ENCODE results near the gene ZSWIM3. TPM values are rescaled to one million over a fixed set of nuclear protein-coding genes. Genes with fewer than 3 reads are reported as not detected.
"Not testable (repeated sequence)": the region's sequence is repeated elsewhere in the genome, so short reads cannot be mapped to it uniquely, and the experiment has no call there.

Gene ZSWIM3
- total RNA-seq, 6 experiments from 2014 or later: 1.7 to 2.7 (median 1.9) TPM

GRCh38 chr20:45828589-45828988, 28.8 kb upstream of the ZSWIM3 start:
- no peak overlapping the region for H3K27ac ChIP-seq
- WGBS (ENCODE audit: insufficient coverage, low coverage, low lambda C conversion rate, missing lambda C conversion rate): 75% methylated on average over 2 of the region's 2 CpGs
- no peaks in the 10 kb centered on the region for H3K9me3 ChIP-seq
- H3K27me3 ChIP-seq: peaks cover 0 to under 1% of the 10 kb centered on the region in 2 donors
- TF ChIP-seq POLR2A (IDR thresholded peaks at IDR 0.05): no peak
- no peak for TF ChIP-seq CTCF (IDR thresholded peaks at IDR 0.05)
- no peaks in the 10 kb centered on the region for H3K36me3 ChIP-seq
- DNase-seq (no peak), ATAC-seq (no peak)
- no peak overlapping the region for H3K4me3 ChIP-seq
- H3K4me1 ChIP-seq: peaks cover 0 to 7% (median 0%) of the 10 kb centered on the region in 4 donors
- intact Hi-C loops (cut with DNase I): loop anchor here in 1 of 2 donors (10.0 kb wide), 1 partner anchor 136 kb away; no protein-coding TSS in a partner anchor

DNA sequence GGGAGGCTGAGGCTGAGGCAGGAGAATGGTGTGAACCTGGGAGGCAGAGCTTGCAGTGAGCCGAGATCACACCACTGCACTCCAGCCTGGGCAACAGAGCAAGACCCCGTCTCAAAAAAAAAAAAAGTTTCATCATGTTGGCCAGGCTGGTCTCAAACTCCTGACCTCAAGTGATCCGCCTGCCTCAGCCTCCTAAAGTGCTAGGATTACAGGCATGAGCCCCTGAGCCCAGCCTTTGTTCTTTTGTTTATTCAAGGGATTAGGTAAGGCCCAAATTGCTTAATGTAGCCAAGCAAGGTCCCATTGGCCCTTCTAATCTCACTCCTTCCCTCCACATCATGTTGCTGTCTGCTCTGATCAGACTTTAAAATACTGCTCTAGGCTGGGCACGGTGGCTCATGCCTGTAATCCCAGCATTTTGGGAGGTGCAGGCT, 27.7 kb upstream of the ZSWIM3 start:
- intact Hi-C loops (cut with DNase I): loop anchor here in 1 of 2 donors (10.0 kb wide), 1 partner anchor 135 kb away; no protein-coding TSS in a partner anchor
- H3K4me1 ChIP-seq, H3K36me3 ChIP-seq, DNase-seq, H3K27me3 ChIP-seq, H3K4me3 ChIP-seq, H3K9me3 ChIP-seq, H3K27ac ChIP-seq: not testable (repeated sequence)
- peak in 2 of 4 donors; percentile 23 to 36 for ATAC-seq
- WGBS (ENCODE audit: insufficient coverage, low coverage, low lambda C conversion rate, missing lambda C conversion rate): 83% methylated on average over 1 of the region's 4 CpGs

DNA sequence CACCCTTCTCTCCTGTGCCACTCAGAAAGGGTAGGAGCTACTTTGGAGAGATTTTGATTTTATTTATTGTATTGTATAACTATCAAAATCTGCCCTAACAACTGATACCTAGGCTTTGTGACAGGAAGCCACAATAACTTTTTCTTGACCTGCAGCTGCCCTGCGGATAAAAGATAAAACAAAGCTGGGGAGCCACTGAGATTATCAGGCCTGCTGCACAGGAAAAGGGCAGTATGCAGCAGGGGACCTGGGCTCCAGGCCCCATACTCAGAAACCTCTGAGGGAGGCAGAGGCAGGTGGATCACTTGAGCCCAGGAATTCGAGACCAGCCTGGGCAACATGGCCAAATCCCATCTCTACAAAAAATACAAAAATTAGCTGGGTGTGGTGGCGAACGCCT, 24.8 kb upstream of the ZSWIM3 start:
- DNase-seq: no peak
- H3K36me3 ChIP-seq: no peaks in the 10 kb centered on the region

GRCh38 chr20:45833030-45833882, 24.2 kb upstream of the ZSWIM3 start, which contains the start of gene SNX21:
TSS of gene SNX21 (plus strand) at chr20:45833799. CDS start at chr20:45833920, 121 bp downstream.
- intact Hi-C loops (cut with DNase I): no loop called here
- Histone ChIP-seq H3K27me3 (no peaks in the 10 kb centered on the region), H3K36me3 (no peaks in the 10 kb centered on the region), H3K4me3 (peak within 1 kb of the TSS; percentile 48 to 80 (median 63)), H3K9me3 (no peaks in the 10 kb centered on the region), H3K27ac (peak within 1 kb of the TSS; percentile 58 to 83 (median 69)), H3K4me1 (peaks cover 0 to 7% (median 0%) of the 10 kb centered on the region in 4 donors)
- WGBS (ENCODE audit: insufficient coverage, low coverage, low lambda C conversion rate, missing lambda C conversion rate): 8% methylated on average over 17 of the region's 35 CpGs
- TF ChIP-seq CTCF (IDR thresholded peaks at IDR 0.05) (no peak), POLR2A (IDR thresholded peaks at IDR 0.05) (peak; percentile 66)
- DNase-seq (peak; percentile 79 to 86 (median 83)), ATAC-seq (peak; percentile 85 to 92 (median 90))

More for the DNA sequence above, 24.8 kb upstream of the ZSWIM3 start:
- Histone ChIP-seq H3K4me3 (no peak overlapping the region), H3K9me3 (no peaks in the 10 kb centered on the region), H3K4me1 (peaks cover 0 to 7% (median 0%) of the 10 kb centered on the region in 4 donors), H3K27ac (peak overlapping the region; percentile 58 to 83 (median 69)), H3K27me3 (no peaks in the 10 kb centered on the region)
- 77% methylated on average over 3 of the region's 4 CpGs for WGBS (ENCODE audit: insufficient coverage, low coverage, low lambda C conversion rate, missing lambda C conversion rate)
- TF ChIP-seq POLR2A (IDR thresholded peaks at IDR 0.05): no peak
- intact Hi-C loops (cut with DNase I): no loop called here
- ATAC-seq: no peak

DNA sequence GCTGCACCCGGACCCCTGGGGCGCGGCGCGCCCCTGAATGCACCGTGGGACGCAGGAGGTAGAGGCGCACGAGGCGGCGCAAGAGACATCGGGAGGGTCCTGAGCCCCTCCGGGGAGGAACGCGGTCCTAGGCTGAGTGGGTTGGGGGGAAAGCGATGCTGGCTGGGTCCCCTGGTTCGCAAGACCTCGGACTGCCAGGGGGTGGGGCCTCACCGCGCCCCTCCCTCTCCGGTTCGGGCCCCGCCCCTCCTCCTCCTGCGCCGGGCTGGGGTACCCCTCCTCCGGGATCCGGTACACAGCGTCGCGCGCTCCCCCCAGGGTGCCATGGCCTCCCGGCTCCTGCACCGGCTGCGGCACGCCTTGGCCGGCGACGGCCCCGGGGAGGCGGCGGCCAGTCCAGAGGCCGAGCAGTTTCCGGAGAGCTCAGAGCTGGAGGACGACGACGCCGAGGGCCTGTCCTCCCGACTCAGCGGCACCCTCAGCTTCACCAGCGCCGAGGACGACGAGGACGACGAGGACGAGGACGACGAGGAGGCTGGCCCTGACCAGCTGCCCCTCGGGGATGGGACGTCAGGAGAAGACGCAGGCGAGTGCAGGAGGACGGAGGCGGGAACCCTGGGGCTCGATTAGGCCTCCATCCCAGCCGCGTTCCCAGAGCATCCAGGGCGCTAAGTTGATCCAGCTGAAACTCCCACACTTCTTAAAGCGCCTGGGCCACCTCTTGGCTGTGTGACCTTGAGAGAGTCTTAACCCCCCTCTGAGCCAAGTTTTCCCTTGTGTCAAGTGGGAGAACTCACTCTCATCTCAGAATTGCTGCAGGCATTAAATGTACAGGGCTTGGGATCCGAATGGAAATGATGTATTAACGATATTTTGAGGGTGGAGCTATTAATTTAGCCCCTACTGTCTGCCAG, 23.3 kb upstream of the ZSWIM3 start:
- DNase-seq (peak; percentile 70 to 78 (median 75)), ATAC-seq (peak; percentile 79 to 91 (median 82))
- intact Hi-C loops (cut with DNase I): no loop called here
- TF ChIP-seq POLR2A (IDR thresholded peaks at IDR 0.05): peak; percentile 27
- no peak for TF ChIP-seq CTCF (IDR thresholded peaks at IDR 0.05)
- H3K4me3 ChIP-seq: peak overlapping the region; percentile 48 to 80 (median 63)
- no peaks in the 10 kb centered on the region for H3K27me3 ChIP-seq
- H3K36me3 ChIP-seq: no peaks in the 10 kb centered on the region
- H3K4me1 ChIP-seq: peaks cover 0 to 7% (median 0%) of the 10 kb centered on the region in 4 donors
- 8% methylated on average over 8 of the region's 71 CpGs for WGBS (ENCODE audit: insufficient coverage, low coverage, low lambda C conversion rate, missing lambda C conversion rate)
- peak overlapping the region; percentile 58 to 83 (median 69) for H3K27ac ChIP-seq
- no peaks in the 10 kb centered on the region for H3K9me3 ChIP-seq

Measured in right lobe of liver (tissue), 6 donors.